Stimulated activated memory B cell treated with anti-CD40 and anti-IgM and Interleukin-4, amounts not matched to agents 10 μg/mL and 1 μg/mL and 100 μg/mL, for 72 hours (primary cell): ENCODE data around the gene NYNRIN.
"Not testable (repeated sequence)": the region's sequence is repeated elsewhere in the genome, so short reads cannot be mapped to it uniquely, and the experiment has no call there.

ENCODE experiments used
- ATAC-seq: fragments of 150-1000 bp; cut with Tn5 transposase; 2 replicates; pipeline ENCODE4 v1.10.0; 2021
- H3K27ac Mint-ChIP-seq: one replicate; pipeline ENCODE4 v1.8.0; 2022; ENCODE audit warnings: mild to moderate bottlenecking, mixed read lengths
- H3K27me3 Mint-ChIP-seq: one replicate; pipeline ENCODE4 v1.8.0; 2022; ENCODE audit warnings: mixed read lengths
- H3K36me3 Mint-ChIP-seq: one replicate; pipeline ENCODE4 v1.8.0; 2022; ENCODE audit warnings: mixed read lengths
- H3K4me1 Mint-ChIP-seq: one replicate; pipeline ENCODE4 v1.8.0; 2022; ENCODE audit warnings: mixed read lengths
- H3K4me3 Mint-ChIP-seq: one replicate; pipeline ENCODE4 v1.8.0; 2022; ENCODE audit warnings: mild to moderate bottlenecking, moderate library complexity, mixed read lengths
- H3K9me3 Mint-ChIP-seq: one replicate; pipeline ENCODE4 v1.8.0; 2022; ENCODE audit warnings: mixed read lengths

Gene NYNRIN

DNA sequence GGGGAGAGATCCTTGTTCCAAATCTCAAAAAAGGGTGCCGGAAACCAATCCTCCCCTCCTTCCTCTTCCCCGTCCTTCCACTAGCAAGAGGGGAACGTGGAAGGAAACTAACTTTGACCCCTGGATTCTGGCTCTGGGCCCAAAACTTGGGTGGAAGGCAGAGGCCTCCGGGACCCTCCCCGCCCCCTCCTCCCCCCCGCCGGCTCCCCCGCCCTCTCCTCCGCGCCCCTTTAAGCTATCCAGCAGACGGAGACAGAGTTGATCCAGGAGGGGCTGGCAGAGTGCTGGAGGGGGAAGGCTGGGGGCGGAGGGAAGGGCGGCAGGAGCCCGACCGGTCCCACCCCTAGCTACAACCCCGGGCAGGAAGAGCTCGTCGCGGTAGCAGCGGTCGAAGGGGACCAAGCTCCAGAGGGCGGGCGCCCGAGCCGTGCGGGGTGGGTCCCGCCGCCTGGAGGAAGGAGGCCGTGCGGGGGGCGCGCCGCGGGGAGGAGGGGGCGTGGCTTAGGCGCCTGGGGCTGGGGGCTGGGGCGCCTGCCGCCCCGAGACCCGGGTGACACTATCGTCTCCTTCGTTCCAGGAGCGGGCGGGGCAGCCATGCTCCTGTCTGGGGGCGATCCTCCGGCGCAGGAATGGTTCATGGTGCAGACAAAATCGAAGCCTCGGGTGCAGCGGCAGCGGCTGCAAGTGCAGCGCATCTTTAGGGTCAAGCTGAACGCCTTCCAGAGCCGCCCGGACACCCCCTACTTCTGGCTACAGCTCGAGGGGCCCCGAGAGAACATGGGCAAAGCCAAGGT is at the start of gene NYNRIN:
NYNRIN (plus strand) TSS at position 351 of the 794 bp plus-strand sequence; CDS start at position 595, 244 bp downstream.
- Mint-ChIP-seq H3K4me3 (peak within 1 kb of the TSS; percentile 61), H3K4me1 (peaks cover 7% of the 10 kb centered on the region), H3K36me3 (no peaks in the 10 kb centered on the region), H3K27me3 (peaks cover 39% of the 10 kb centered on the region), H3K27ac (no peak within 1 kb of the TSS), H3K9me3 (no peaks in the 10 kb centered on the region)
- peak; percentile 72 for ATAC-seq

DNA sequence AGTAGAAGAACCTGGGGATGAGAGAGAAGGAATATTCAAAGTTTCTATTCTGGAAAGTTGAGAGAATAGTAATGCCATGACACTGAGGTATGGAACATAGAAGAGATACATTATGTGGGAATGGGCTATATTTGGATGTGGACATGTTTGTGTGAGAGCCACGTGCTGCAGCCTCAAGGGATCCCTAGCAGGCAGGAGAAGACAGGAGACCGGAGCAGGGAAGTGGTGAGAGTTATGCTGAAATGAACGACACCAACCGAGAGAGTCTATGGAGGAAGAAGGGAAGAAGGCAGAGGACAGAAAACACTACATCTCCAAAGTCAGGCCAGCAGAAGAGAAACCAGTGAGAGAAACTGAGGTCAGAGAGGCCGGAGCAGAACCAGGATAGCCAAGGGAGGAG is 49.1 kb upstream of the NYNRIN start:
- no peaks in the 10 kb centered on the region for H3K36me3 Mint-ChIP-seq
- H3K27ac Mint-ChIP-seq = no peak overlapping the region
- H3K4me1 Mint-ChIP-seq = peaks cover 5% of the 10 kb centered on the region
- H3K27me3 Mint-ChIP-seq = peaks cover 80% of the 10 kb centered on the region
- no peak for ATAC-seq
- no peaks in the 10 kb centered on the region for H3K9me3 Mint-ChIP-seq
- H3K4me3 Mint-ChIP-seq = no peak overlapping the region

DNA sequence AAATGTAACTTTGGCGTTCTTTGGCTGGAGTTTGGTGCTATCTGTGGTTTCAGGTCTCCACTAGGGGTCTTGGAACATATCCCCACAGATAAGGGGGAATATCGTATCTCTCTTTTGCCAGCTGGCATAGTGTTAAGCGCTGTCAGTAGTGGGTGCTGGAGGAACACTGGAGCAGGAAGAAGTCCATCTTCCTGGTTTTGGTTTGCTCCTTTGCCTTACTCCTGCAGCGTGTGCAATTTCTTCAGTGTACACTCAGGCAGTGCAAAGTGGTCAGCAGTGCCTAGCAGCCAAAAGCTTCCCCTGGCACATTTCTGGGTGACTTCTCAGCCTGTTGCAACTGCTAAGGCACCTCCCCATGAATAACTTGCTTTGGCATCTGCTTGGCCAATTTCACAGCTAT is 47.3 kb upstream of the NYNRIN start:
- Mint-ChIP-seq H3K36me3 (no peaks in the 10 kb centered on the region), H3K27me3 (peaks cover 63% of the 10 kb centered on the region), H3K4me3 (no peak overlapping the region), H3K27ac (no peak overlapping the region), H3K4me1 (peaks cover 5% of the 10 kb centered on the region), H3K9me3 (no peaks in the 10 kb centered on the region)
- no peak for ATAC-seq

DNA sequence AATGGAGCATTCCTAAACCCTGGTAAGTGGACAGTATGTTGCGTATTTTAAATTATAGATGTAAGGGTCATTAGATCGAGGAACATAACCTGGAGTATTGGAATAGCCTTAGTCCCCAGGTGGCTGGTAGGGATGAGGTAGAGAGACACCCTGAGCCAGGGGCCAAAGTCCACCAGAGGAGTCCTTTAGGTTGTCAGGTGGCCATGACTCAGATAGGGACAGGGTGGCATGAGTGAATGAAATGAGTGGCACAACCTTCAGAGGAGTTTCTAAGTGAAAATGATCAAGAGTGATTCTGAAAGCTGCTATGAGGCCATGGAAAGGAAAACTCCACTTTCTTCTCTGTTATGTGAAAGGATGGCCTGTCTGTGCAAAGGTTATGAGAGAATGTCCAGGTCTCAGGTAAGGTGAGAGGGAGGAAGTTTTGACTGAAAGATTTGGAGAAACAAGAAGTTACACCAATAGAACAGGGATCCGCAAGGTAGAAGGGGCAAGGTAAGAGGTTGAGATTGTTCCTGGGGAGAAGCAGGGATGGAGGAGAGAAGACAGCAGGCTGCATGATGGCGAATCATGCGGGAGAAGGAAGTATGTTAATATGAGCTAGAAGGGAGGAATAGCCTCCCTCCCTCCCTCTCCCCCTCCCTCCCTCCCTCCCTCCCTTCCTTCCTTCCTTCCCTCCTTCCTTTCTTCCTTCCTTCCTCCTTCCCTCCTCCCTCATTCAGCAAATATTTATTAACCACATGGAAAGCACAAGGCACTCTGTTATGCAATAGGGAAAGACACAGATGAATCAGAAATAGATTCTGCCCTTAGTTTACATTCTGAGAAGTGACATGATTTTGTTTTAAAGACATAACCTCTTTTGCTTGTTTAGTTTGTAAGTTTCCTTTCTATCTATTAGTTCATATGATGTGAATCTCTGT is 45.0 kb upstream of the NYNRIN start:
- no peaks in the 10 kb centered on the region for H3K36me3 Mint-ChIP-seq
- peaks cover 5% of the 10 kb centered on the region for H3K4me1 Mint-ChIP-seq
- H3K9me3 Mint-ChIP-seq = no peaks in the 10 kb centered on the region
- H3K4me3 Mint-ChIP-seq = no peak overlapping the region
- peaks cover 68% of the 10 kb centered on the region for H3K27me3 Mint-ChIP-seq
- no peak overlapping the region for H3K27ac Mint-ChIP-seq
- no peak for ATAC-seq

DNA sequence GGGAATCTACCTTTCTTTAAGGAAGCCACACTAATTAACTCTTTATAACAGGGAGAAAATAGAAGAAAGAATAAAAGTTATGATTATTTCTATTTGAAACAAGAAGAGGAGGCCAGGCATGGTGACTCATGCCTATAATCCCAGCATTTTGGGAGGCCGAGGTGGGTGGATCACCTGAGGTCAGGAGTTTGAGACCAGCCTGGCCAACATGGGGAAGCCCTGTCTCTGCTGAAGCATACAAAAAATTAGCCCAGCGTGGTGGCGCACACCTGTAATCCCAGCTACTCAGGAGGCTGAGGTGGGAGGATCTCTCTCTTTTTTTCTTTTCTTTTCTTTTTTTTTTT is 44.3 kb upstream of the NYNRIN start:
- not testable (repeated sequence) for ATAC-seq, H3K4me3 Mint-ChIP-seq, H3K36me3 Mint-ChIP-seq, H3K4me1 Mint-ChIP-seq, H3K9me3 Mint-ChIP-seq, H3K27ac Mint-ChIP-seq
- peaks cover 62% of the 10 kb centered on the region for H3K27me3 Mint-ChIP-seq

DNA sequence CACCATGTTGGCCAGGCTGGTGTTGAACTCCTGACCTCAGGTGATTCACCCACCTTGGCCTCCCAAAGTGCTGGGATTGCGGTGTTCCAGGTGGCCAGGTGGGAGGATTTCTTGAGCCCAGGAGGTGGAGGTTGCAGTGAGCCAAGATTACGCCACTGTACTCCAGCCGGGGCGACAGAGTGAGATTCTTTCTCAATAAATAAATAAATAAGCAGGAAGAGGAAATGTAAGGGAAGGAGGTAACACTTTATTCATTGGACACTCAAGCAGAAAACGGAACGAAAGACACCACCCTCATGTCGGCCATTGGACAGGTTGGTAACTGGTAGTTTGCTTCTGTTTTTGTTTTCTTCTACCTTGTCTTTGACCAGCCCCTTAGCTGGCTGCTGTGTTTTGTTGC is 43.8 kb upstream of the NYNRIN start:
- H3K9me3 Mint-ChIP-seq = no peaks in the 10 kb centered on the region
- peaks cover 57% of the 10 kb centered on the region for H3K27me3 Mint-ChIP-seq
- H3K36me3 Mint-ChIP-seq = no peaks in the 10 kb centered on the region
- no peak for ATAC-seq
- H3K27ac Mint-ChIP-seq = no peak overlapping the region
- H3K4me3 Mint-ChIP-seq = no peak overlapping the region
- H3K4me1 Mint-ChIP-seq = peaks cover 5% of the 10 kb centered on the region

DNA sequence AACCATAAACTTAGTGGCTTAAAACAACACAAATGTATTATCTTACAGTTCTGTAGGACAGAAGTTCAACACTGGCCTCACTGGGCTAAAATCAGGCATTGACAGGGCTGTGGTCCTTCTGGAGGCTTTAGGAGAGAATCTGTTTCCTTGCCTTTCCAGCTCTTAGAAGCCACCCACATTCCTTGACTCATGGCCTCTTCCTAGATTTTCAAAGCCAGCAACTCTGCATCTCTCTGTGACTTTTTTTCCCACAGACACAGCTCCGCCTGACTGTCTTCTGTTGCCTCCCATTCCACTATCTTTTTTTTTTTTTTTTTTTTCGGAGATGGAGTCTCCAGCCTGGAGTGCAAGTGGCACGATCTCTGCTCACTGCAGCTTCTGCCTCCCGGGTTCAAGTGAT is 42.6 kb upstream of the NYNRIN start:
- Mint-ChIP-seq H3K27me3 (peaks cover 45% of the 10 kb centered on the region), H3K27ac (no peak overlapping the region), H3K4me3 (no peak overlapping the region), H3K36me3 (no peaks in the 10 kb centered on the region), H3K4me1 (peaks cover 5% of the 10 kb centered on the region), H3K9me3 (no peaks in the 10 kb centered on the region)
- no peak for ATAC-seq

DNA sequence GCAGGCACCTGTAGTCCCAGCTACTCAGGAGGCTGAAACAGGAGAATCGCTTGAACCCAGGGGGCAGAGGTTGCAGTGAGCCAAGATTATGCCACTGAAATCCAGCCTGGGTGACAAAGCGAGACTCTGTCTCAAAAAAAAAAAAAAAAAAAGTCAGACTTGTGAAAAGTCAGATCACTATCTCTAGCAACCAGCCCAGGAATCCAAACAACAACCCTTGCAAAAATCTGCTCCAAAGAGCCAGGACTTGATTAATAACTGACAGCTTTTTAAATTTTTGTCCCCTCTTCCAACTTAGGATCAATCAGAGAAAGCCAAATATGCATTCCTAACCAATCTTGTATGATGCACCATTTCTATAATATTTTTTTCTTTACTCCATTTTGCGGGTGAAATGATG is 38.5 kb upstream of the NYNRIN start:
- H3K36me3 Mint-ChIP-seq = no peaks in the 10 kb centered on the region
- no peak for ATAC-seq
- peaks cover 5% of the 10 kb centered on the region for H3K4me1 Mint-ChIP-seq
- no peak overlapping the region for H3K27ac Mint-ChIP-seq
- peaks cover 19% of the 10 kb centered on the region for H3K27me3 Mint-ChIP-seq
- no peaks in the 10 kb centered on the region for H3K9me3 Mint-ChIP-seq
- H3K4me3 Mint-ChIP-seq = no peak overlapping the region

DNA sequence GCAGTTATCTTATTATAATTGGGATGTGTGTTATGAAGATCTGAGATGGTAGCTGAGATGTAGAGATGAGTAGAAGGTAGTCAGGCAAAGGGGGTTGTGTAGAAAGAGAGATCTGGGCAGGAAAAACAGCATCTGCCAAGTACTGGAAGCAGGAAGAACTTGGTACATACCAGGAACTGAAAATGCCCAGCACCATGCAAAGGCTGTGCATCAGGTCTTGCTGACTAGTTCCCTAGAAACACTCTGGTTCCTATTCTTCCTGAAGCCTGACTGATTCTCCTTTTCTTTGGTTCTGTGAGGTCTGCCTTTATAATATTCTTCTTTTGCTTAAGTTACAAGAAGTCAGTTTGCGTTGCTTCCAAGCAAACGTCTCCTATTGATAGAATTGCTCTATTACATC is 37.5 kb upstream of the NYNRIN start:
- Mint-ChIP-seq H3K9me3 (no peaks in the 10 kb centered on the region), H3K4me3 (no peak overlapping the region), H3K4me1 (peaks cover 15% of the 10 kb centered on the region), H3K36me3 (no peaks in the 10 kb centered on the region), H3K27ac (no peak overlapping the region), H3K27me3 (peaks cover 20% of the 10 kb centered on the region)
- ATAC-seq = no peak

DNA sequence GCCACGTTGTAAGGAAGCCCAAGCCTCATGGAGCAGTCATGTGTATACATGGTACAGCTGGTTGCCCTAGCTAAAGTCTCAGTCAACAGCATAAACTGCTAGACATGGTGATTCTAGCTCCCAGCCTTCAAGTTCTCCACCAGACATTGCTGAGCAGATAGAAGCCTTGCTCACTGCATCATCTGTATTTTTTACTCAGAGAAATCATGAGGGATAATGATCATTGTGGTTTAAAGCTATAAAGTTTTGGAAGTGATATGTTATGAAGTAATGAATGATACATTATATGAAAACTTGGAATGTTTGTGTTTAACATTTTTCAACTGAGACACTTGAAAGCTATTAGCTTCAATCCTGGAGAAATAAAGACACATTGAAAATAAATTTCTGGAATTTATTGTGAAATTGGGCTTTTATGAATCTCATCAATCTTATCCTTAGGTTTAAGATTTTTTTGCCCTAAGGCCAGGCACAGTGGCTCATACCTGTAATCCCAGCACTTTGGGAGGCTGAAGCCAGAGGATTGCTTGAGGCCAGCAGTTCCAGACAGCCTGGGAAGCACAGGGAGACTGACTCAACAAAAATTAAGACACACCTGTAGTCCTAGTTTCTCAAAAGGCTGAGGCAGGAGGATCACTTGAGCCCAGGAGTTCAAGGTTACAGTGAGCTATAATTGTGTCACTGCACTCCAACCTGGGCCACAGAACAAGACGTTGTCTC is 36.4 kb upstream of the NYNRIN start:
- H3K9me3 Mint-ChIP-seq = no peaks in the 10 kb centered on the region
- peaks cover 23% of the 10 kb centered on the region for H3K4me1 Mint-ChIP-seq
- H3K27me3 Mint-ChIP-seq = peaks cover 19% of the 10 kb centered on the region

DNA sequence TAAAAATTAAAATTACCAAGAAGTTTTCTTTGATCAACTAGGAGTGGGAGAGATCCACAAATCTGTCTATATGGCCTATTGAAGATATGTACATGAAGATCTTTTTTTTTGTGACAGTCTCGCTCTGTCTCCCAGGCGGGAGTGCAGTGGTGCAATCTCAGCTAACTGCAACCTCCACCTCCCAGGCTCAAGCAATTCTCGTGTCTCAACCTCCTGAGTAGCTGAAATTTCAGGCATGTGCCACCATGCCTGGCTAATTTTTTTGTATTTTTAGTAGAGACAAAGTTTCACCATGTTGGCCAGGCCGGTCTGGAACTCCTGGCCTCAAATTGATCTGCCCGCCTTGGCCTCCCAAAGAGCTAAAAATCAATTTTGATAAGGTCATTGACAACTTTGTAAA is 35.4 kb upstream of the NYNRIN start:
- ATAC-seq = no peak
- H3K36me3 Mint-ChIP-seq = no peaks in the 10 kb centered on the region
- H3K9me3 Mint-ChIP-seq = no peaks in the 10 kb centered on the region
- peaks cover 33% of the 10 kb centered on the region for H3K4me1 Mint-ChIP-seq
- H3K27ac Mint-ChIP-seq = no peak overlapping the region
- H3K27me3 Mint-ChIP-seq = peaks cover 19% of the 10 kb centered on the region
- H3K4me3 Mint-ChIP-seq = no peak overlapping the region

More for the DNA sequence above, 36.4 kb upstream of the NYNRIN start:
- ATAC-seq = no peak
- no peak overlapping the region for H3K4me3 Mint-ChIP-seq
- H3K36me3 Mint-ChIP-seq = no peaks in the 10 kb centered on the region
- H3K27ac Mint-ChIP-seq = no peak overlapping the region

DNA sequence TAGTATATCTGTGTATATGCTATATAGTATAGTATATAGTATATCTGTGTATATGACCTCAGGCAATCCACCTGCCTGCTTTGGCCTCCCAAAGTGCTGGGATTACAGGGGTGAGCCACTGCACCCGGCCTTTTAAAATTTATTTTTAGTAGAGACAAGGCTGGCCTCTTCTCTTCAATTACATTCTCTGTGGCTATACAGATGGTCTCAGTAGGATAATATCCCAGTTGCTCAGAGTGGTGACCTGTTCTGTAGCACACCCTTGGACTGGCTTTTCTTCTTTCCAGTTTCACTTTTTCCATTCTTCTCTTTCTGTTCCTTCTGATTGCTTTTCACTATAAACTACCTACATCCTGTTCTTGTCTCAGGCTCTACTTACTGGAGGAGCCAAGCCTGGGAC is 34.0 kb upstream of the NYNRIN start:
- Mint-ChIP-seq H3K27me3 (peaks cover 19% of the 10 kb centered on the region), H3K36me3 (no peaks in the 10 kb centered on the region)
- no peak for ATAC-seq

DNA sequence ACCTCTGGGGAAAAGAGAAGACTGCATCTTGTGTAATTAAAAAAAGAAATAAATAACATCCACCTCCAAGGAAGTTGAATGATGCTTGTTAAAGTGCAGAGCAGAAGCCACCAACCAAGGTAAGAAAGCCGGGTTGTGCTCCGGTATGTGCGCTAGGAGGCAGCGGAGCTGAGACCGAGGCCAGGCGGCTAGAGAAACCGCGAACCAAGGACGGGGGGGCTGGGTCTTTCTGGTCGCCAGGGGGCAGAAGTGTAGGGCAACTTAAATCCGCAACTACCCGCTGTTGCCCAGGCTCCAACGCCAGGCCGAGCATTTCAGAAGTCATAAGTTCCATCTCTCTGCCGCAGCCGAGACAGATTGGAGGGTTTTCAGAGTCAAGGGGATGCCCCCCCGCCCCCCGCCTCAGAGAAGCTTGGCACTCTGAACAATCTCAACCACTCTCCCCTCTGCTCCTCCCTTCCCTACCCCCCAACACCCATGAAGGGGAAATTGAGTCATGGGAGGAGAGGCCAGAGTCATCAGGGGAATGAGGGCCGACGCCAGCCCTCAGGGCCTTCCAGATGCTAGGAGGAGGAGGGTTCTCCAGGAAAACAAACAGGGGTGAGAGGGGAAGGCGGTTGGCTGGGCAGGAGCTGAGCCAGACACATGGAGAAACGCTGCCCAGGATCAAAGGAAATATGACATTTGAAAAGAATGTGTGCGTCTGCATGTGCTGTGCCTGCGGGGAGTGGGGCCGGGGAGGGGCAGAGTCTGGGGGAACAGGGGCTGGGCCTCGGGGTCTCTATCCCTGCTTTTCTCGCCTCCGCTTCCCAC is 33.0 kb upstream of the NYNRIN start:
- no peaks in the 10 kb centered on the region for H3K9me3 Mint-ChIP-seq
- H3K27me3 Mint-ChIP-seq = peaks cover 19% of the 10 kb centered on the region
- H3K36me3 Mint-ChIP-seq = no peaks in the 10 kb centered on the region
- ATAC-seq = peak; percentile 60
- peak overlapping the region; percentile 70 for H3K4me3 Mint-ChIP-seq
- peak overlapping the region; percentile 93 for H3K27ac Mint-ChIP-seq
- peaks cover 34% of the 10 kb centered on the region for H3K4me1 Mint-ChIP-seq

More for the DNA sequence above, 34.0 kb upstream of the NYNRIN start:
- Mint-ChIP-seq H3K4me3 (no peak overlapping the region), H3K4me1 (peaks cover 34% of the 10 kb centered on the region), H3K9me3 (no peaks in the 10 kb centered on the region), H3K27ac (no peak overlapping the region)

DNA sequence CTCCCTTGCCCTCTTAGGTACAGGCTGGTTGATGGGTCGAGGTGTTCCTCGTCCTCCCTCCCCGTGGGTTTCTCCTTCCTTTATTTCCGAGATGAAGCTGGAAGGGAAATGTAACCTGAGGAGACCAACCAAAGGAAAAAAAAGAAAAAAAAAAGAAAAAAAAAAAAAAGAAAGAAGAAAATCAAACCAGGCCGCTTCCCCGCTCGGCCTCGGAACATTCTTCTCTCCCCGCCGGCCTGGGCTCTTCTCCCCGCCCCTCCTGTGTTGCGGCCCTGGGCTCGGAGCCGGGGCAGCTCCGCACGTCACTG is 32.4 kb upstream of the NYNRIN start:
- H3K36me3 Mint-ChIP-seq = no peaks in the 10 kb centered on the region
- H3K4me1 Mint-ChIP-seq = peaks cover 34% of the 10 kb centered on the region
- H3K27me3 Mint-ChIP-seq = peaks cover 19% of the 10 kb centered on the region
- no peaks in the 10 kb centered on the region for H3K9me3 Mint-ChIP-seq
- peak; percentile 0 for ATAC-seq
- H3K4me3 Mint-ChIP-seq = peak overlapping the region; percentile 74
- H3K27ac Mint-ChIP-seq = peak overlapping the region; percentile 93
